ENCODE data around the gene CCL3. TPM values are rescaled to one million over a fixed set of nuclear protein-coding genes. Genes with fewer than 3 reads are reported as not detected.

Gene CCL3
- total RNA-seq, 1 experiment from 2014 or later = 0.72 TPM

DNA sequence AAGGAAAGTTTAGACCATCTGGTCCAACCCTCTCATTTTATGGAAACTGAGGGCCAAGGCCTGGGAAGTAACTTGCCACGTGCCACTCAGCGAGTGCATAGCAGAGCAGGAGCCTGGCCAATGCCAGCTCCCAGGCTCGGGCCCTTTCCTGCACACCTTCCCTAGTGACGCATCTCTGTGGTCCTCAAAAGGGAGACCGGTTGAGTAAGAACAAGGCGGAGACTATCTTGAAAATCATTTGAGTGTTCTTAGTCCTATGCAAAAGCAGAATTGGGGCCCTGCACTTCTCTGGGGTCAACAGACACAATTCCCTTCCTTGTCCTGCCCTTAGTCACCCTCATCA, 16.5 kb upstream of the CCL3 start (continued):
- TF ChIP-seq ZMAT4 (CRISPR knock-in tag; IDR thresholded peaks at IDR 0.05) (no peak), ESRRA (CRISPR knock-in tag; IDR thresholded peaks at IDR 0.05; ENCODE audit: borderline replicate concordance) (no peak), FOXP1 (CRISPR knock-in tag; IDR thresholded peaks at IDR 0.05; ENCODE audit: borderline replicate concordance) (no peak), ETV6 (CRISPR knock-in tag; IDR thresholded peaks at IDR 0.05) (no peak), NFE2L1 (CRISPR knock-in tag; IDR thresholded peaks at IDR 0.05) (no peak), TEAD1 (CRISPR knock-in tag; IDR thresholded peaks at IDR 0.05) (no peak)

DNA sequence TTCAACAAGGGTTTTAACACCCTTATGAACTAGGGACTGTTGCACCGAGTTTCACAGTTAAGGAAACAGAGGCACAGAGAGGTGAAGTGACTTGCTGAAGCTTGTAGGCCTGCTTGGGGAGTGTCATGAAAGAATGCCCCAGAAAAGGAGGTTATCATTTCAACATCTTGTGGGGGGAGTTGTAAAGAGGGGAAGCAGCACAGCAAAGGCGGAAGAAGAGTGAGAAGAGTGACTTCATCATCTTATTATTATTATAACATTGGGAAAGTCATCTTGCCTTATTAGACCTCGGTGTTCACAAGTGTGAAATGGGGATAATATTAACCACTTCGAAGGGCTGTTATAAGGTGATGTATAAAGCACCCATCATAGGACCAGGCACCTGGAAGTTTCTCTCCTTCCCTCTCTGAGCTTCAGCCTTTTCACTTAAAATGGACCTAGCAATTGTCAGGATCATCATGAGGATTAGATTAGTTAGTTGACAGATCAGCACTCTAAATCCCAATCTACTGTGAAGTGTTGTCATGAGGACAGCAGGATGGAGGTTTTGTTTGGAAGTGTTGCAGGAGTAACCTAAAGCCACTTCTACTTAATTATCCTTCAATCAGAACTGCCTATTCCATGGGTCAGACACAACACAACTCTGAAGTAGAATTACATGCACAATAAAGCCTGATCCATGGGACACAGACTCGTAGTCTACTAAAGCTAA, 16.0 kb upstream of the CCL3 start:
- Mint-ChIP-seq H3K4me1 (no peaks in the 10 kb centered on the region), H3K9me3 (peaks cover under 1% of the 10 kb centered on the region; the same call in 1 of the 2 replicates), H3K4me3 (no peak overlapping the region), H3K27me3 (ENCODE audit: low read depth) (no peaks in the 10 kb centered on the region; the same call in 1 of the 2 replicates), H3K27ac (no peak overlapping the region), H3K36me3 (no peaks in the 10 kb centered on the region)
- DNase-seq (ENCODE audit: low spot score) (no peak), ATAC-seq (no peak)
- ChIA-PET POLR2A (no interaction called here), CTCF (interaction anchor here (1.4 kb wide), 1 partner anchor 43 kb away, joined by 4 read pairs; no protein-coding TSS in a partner anchor)
- TF ChIP-seq ZNF671 (CRISPR knock-in tag; IDR thresholded peaks at IDR 0.05) (no peak), SP1 (CRISPR knock-in tag; conservative IDR thresholded peaks at IDR 0.05) (no peak), FOXJ3 (CRISPR knock-in tag; IDR thresholded peaks at IDR 0.05; ENCODE audit: borderline replicate concordance) (no peak), TEAD1 (CRISPR knock-in tag; IDR thresholded peaks at IDR 0.05) (no peak), ARID4B (CRISPR knock-in tag; IDR thresholded peaks at IDR 0.05; ENCODE audit: borderline replicate concordance) (no peak), CREM (CRISPR knock-in tag; IDR thresholded peaks at IDR 0.05) (no peak), JUN (CRISPR knock-in tag; IDR thresholded peaks at IDR 0.05) (no peak), E2F1 (CRISPR knock-in tag; IDR thresholded peaks at IDR 0.05) (no peak), ZNF121 (CRISPR knock-in tag; IDR thresholded peaks at IDR 0.05) (no peak), ZBTB21 (CRISPR knock-in tag; IDR thresholded peaks at IDR 0.05; ENCODE audit: borderline replicate concordance) (no peak)
- TF ChIP-seq, protein P1, sequence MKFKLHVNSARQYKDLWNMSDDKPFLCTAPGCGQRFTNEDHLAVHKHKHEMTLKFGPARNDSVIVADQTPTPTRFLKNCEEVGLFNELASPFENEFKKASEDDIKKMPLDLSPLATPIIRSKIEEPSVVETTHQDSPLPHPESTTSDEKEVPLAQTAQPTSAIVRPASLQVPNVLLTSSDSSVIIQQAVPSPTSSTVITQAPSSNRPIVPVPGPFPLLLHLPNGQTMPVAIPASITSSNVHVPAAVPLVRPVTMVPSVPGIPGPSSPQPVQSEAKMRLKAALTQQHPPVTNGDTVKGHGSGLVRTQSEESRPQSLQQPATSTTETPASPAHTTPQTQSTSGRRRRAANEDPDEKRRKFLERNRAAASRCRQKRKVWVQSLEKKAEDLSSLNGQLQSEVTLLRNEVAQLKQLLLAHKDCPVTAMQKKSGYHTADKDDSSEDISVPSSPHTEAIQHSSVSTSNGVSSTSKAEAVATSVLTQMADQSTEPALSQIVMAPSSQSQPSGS (CRISPR knock-in tag; IDR thresholded peaks at IDR 0.05; ENCODE audit: borderline replicate concordance, low read depth) = no peak
- TF ChIP-seq, protein P2, sequence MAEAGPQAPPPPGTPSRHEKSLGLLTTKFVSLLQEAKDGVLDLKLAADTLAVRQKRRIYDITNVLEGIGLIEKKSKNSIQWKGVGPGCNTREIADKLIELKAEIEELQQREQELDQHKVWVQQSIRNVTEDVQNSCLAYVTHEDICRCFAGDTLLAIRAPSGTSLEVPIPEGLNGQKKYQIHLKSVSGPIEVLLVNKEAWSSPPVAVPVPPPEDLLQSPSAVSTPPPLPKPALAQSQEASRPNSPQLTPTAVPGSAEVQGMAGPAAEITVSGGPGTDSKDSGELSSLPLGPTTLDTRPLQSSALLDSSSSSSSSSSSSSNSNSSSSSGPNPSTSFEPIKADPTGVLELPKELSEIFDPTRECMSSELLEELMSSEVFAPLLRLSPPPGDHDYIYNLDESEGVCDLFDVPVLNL (CRISPR knock-in tag; IDR thresholded peaks at IDR 0.05; ENCODE audit: borderline replicate concordance, low read depth) = no peak
- TF ChIP-seq, protein P3, sequence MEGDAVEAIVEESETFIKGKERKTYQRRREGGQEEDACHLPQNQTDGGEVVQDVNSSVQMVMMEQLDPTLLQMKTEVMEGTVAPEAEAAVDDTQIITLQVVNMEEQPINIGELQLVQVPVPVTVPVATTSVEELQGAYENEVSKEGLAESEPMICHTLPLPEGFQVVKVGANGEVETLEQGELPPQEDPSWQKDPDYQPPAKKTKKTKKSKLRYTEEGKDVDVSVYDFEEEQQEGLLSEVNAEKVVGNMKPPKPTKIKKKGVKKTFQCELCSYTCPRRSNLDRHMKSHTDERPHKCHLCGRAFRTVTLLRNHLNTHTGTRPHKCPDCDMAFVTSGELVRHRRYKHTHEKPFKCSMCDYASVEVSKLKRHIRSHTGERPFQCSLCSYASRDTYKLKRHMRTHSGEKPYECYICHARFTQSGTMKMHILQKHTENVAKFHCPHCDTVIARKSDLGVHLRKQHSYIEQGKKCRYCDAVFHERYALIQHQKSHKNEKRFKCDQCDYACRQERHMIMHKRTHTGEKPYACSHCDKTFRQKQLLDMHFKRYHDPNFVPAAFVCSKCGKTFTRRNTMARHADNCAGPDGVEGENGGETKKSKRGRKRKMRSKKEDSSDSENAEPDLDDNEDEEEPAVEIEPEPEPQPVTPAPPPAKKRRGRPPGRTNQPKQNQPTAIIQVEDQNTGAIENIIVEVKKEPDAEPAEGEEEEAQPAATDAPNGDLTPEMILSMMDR (IDR thresholded peaks at IDR 0.05) = no peak
- TF ChIP-seq, protein P4, sequence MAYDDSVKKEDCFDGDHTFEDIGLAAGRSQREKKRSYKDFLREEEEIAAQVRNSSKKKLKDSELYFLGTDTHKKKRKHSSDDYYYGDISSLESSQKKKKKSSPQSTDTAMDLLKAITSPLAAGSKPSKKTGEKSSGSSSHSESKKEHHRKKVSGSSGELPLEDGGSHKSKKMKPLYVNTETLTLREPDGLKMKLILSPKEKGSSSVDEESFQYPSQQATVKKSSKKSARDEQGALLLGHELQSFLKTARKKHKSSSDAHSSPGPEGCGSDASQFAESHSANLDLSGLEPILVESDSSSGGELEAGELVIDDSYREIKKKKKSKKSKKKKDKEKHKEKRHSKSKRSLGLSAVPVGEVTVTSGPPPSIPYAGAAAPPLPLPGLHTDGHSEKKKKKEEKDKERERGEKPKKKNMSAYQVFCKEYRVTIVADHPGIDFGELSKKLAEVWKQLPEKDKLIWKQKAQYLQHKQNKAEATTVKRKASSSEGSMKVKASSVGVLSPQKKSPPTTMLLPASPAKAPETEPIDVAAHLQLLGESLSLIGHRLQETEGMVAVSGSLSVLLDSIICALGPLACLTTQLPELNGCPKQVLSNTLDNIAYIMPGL (CRISPR knock-in tag; IDR thresholded peaks at IDR 0.05) = no peak
